ENCODE measurements around the gene RSBN1. TPM values are rescaled to one million over a fixed set of nuclear protein-coding genes. Genes with fewer than 3 reads are reported as not detected.

The RSBN1 gene
- total and polyA plus RNA-seq, 10 of the 15 experiments (the other 5 are each of a cell fraction or from before 2014, with no cell fraction given): 2.9 to 26.8 (median 11.5) TPM

DNA sequence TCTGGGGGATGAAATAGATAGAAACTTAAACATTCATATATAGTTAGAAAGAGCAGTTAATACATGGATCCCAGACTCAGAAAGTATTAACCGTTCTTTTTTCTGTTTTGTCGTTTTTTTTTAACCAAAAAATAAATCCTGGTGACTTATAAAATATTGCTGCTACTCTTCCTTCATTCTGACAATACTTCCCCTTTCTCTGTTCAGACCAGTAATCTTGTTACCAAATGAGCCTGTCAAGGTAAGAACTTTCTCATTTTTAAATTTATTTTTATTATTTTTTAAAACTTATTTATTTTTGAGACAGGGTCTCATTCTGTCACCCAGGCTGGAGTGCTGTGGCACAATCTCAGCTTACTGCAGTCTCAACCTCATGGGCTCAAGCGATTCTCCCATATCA is 45.5 kb upstream of the RSBN1 start:
- in situ Hi-C loops (cut with MboI) (no loop called here), intact Hi-C loops (cut with micrococcal nuclease; ENCODE audit: unreplicated experiment) (loop anchor here (2.0 to 5.0 kb wide), 2 partner anchors 47 to 85 kb away; partner anchors contain the start of genes AP4B1 and DCLRE1B)
- no peaks in the 10 kb centered on the region for H4K20me1 ChIP-seq (ENCODE audit: control insufficient read depth, insufficient read depth)
- H3K4me1 ChIP-seq (ENCODE audit: control insufficient read depth, insufficient read depth, low read length): peaks cover 47% of the 10 kb centered on the region
- DNase-seq (ENCODE audit: low read depth, low spot score) (no peak), FAIRE-seq (no peak), ATAC-seq (peak; percentile 3; the same call in 2 of the 3 replicates)
- no peak overlapping the region for H2AFZ ChIP-seq (ENCODE audit: control insufficient read depth, low read depth, low read length)
- CTCF ChIA-PET: interaction anchor here (0.8 to 6.1 kb wide), 12 partner anchors 11 to 121 kb away, joined by 3 to 66 read pairs (median 14); partner anchors contain the start of genes AP4B1, DCLRE1B and OLFML3
- H3K27ac ChIP-seq (ENCODE audit: control insufficient read depth, insufficient read depth): peak overlapping the region; percentile 84
- peaks cover 0 to 14% of the 10 kb centered on the region in 2 experiments; a peak in 2 of 4 replicates for H3K36me3 ChIP-seq (ENCODE audit: control insufficient read depth in 2 of 2, insufficient read depth in 2 of 2, low read length in 1 of 2)
- POLR2A ChIA-PET: interaction anchor here (3.8 to 8.0 kb wide), 4 partner anchors 12 to 72 kb away, joined by 29 to 111 read pairs (median 58); partner anchors contain the start of genes AP4B1, DCLRE1B and HIPK1
- H3K9ac ChIP-seq (ENCODE audit: control insufficient read depth, insufficient read depth, low read length): peak overlapping the region; percentile 24; the same call in 1 of the 2 replicates
- TF ChIP-seq IKZF1 (conservative IDR thresholded peaks at IDR 0.05) (no peak), NFIC (IDR thresholded peaks at IDR 0.05; ENCODE audit: low read depth, low read length) (0 out of 2 replicates have a peak, but pooled peaks have one; percentile 6), ATF7 (IDR thresholded peaks at IDR 0.05; ENCODE audit: low read depth) (no peak), SIN3A (IDR thresholded peaks at IDR 0.05; ENCODE audit: low read depth, low read length) (no peak), RAD51 (IDR thresholded peaks at IDR 0.05) (no peak)
- TF ChIP-seq, protein P1, sequence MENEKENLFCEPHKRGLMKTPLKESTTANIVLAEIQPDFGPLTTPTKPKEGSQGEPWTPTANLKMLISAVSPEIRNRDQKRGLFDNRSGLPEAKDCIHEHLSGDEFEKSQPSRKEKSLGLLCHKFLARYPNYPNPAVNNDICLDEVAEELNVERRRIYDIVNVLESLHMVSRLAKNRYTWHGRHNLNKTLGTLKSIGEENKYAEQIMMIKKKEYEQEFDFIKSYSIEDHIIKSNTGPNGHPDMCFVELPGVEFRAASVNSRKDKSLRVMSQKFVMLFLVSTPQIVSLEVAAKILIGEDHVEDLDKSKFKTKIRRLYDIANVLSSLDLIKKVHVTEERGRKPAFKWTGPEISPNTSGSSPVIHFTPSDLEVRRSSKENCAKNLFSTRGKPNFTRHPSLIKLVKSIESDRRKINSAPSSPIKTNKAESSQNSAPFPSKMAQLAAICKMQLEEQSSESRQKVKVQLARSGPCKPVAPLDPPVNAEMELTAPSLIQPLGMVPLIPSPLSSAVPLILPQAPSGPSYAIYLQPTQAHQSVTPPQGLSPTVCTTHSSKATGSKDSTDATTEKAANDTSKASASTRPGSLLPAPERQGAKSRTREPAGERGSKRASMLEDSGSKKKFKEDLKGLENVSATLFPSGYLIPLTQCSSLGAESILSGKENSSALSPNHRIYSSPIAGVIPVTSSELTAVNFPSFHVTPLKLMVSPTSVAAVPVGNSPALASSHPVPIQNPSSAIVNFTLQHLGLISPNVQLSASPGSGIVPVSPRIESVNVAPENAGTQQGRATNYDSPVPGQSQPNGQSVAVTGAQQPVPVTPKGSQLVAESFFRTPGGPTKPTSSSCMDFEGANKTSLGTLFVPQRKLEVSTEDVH (IDR thresholded peaks at IDR 0.05; ENCODE audit: low read depth, partially characterized antibody): no peak
- TF ChIP-seq, protein P2, sequence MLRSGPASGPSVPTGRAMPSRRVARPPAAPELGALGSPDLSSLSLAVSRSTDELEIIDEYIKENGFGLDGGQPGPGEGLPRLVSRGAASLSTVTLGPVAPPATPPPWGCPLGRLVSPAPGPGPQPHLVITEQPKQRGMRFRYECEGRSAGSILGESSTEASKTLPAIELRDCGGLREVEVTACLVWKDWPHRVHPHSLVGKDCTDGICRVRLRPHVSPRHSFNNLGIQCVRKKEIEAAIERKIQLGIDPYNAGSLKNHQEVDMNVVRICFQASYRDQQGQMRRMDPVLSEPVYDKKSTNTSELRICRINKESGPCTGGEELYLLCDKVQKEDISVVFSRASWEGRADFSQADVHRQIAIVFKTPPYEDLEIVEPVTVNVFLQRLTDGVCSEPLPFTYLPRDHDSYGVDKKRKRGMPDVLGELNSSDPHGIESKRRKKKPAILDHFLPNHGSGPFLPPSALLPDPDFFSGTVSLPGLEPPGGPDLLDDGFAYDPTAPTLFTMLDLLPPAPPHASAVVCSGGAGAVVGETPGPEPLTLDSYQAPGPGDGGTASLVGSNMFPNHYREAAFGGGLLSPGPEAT (IDR thresholded peaks at IDR 0.05; ENCODE audit: low read depth): no peak
- H3K79me2 ChIP-seq (ENCODE audit: control insufficient read depth, insufficient read depth, low read length): peaks cover 15% of the 10 kb centered on the region
- SMC1A ChIA-PET (ENCODE audit: uncharacterized antibody, unreplicated experiment): interaction anchor here (0.8 to 17.4 kb wide), 10 partner anchors 10 to 106 kb away, joined by 3 to 396 read pairs (median 25); partner anchors contain the start of genes AP4B1, BCL2L15, DCLRE1B and HIPK1
- no peak overlapping the region; the same call in 1 of the 2 replicates for H3K4me3 ChIP-seq
- RAD21 ChIA-PET (ENCODE audit: unreplicated experiment): interaction anchor here (1.0 to 7.1 kb wide), 9 partner anchors 10 to 89 kb away, joined by 3 to 189 read pairs (median 33); partner anchors contain the start of genes AP4B1, DCLRE1B and HIPK1
- WGBS (ENCODE audit: insufficient coverage, insufficient replicate concordance, low lambda C conversion rate, missing lambda C conversion rate): 30% methylated on average over 3 of the region's 3 CpGs
- no peaks in the 10 kb centered on the region for H3K9me3 ChIP-seq (replicated peaks; ENCODE audit: control insufficient read depth, insufficient read depth, low read length)
- peak overlapping the region; percentile 95 for H3K4me2 ChIP-seq (ENCODE audit: control insufficient read depth, insufficient read depth)
- no peaks in the 10 kb centered on the region for H3K27me3 ChIP-seq (replicated peaks in 1 of 2; ENCODE audit: control insufficient read depth in 2 of 2, insufficient read depth in 2 of 2, low read length in 1 of 2)
- no TSS peak for BruUV-seq (replicated peaks)

Data from GM12878 (cell line).